Esophagus muscularis mucosa (tissue), 4 donors: ENCODE results near the gene LTB4R. TPM values are rescaled to one million over a fixed set of nuclear protein-coding genes. Genes with fewer than 3 reads are reported as not detected.

Source experiments
- DNase-seq: peaks from one replicate; pipeline ENCODE4 v3.0.0-alpha.2; 2017; ENCODE audit errors: extremely low spot score
- H3K27ac ChIP-seq, 4 donors: fragments of 200-600 bp; sonication (generic); replicated peaks in 1 of 4; 1 replicate in 3 of 4; 2 replicates in 1 of 4; pipeline ENCODE4 v1.5.1; 2016 to 2019; ENCODE audit warnings: mild to moderate bottlenecking in 1 of 4
- H3K27me3 ChIP-seq, 4 donors: fragments of 200-600 bp; sonication (generic); one replicate each; pipeline versions ENCODE4 v1.5.1 to v1.6.0; 2016 to 2019
- H3K36me3 ChIP-seq, 4 donors: fragments of 200-600 bp; sonication (generic); one replicate each; pipeline ENCODE4 v1.5.1; 2016 to 2019
- H3K4me1 ChIP-seq, 4 donors: fragments of 200-600 bp; sonication (generic); one replicate each; pipeline ENCODE4 v1.5.1; 2016 to 2019
- H3K4me3 ChIP-seq, 4 donors: fragments of 200-600 bp; sonication (generic); 1 replicate in 2 of 4; 2 replicates in 2 of 4; pipeline ENCODE4 v1.5.1; 2016 to 2019; ENCODE audit warnings: mild to moderate bottlenecking in 4 of 4, moderate library complexity in 1 of 4
- H3K9me3 ChIP-seq, 4 donors: fragments of 200-600 bp; sonication (generic); 1 replicate in 3 of 4; 2 replicates in 1 of 4; pipeline ENCODE4 v1.5.1; 2016 to 2019
- CTCF ChIP-seq, 3 experiments: fragments of 200-600 bp in 2 of 3; fragments of 450-650 bp in 1 of 3; sonication (generic) in 2 of 3; IDR thresholded peaks; one replicate each; pipeline ENCODE4 v1.5.1; 2017 to 2019; ENCODE audit warnings: antibody characterized with exemption in 3 of 3, mild to moderate bottlenecking in 2 of 3, moderate library complexity in 1 of 3
- EP300 ChIP-seq: sonication (generic); formaldehyde crosslinking; IDR thresholded peaks from one replicate; pipeline ENCODE4 v1.6.1; 2017; ENCODE audit warnings: antibody characterized with exemption
- POLR2A ChIP-seq: fragments of 450-650 bp; IDR thresholded peaks from one replicate; pipeline ENCODE4 v1.6.1; 2017; ENCODE audit warnings: antibody characterized with exemption, moderate library complexity, mild to moderate bottlenecking, low read depth
- POLR2AphosphoS5 ChIP-seq, 2 donors: sonication (generic); formaldehyde crosslinking; IDR thresholded peaks; one replicate each; pipeline ENCODE4 v1.6.1; 2017; ENCODE audit warnings: antibody characterized with exemption in 2 of 2
- WGBS: methylation state at CpG from one replicate; pipeline ENCODE4 v1.1.5; 2018; 5-methylcytosine and 5-hydroxymethylcytosine counted together
- intact Hi-C: fragments of 100-400 bp; cut with DNase I; formaldehyde crosslinking; loops from one replicate; pipeline ENCODE4 v1.15.1; 2023
- total RNA-seq, 4 donors: library from RNA; depleted of rRNA; stranded (reverse); fragments of >200 nt; gene quantifications; one replicate each; pipeline versions ENCODE4 v1.1.0 to v1.2.1, GENCODE V29; 2016

LTB4R gene
- total RNA-seq, 4 donors from 2014 or later = 0.42 to 6.0 (median 2.9) TPM

GRCh38 chr14:24289649-24290280 lies 21.5 kb upstream of the LTB4R start:
- Histone ChIP-seq H3K9me3 (no peaks in the 10 kb centered on the region), H3K36me3 (peaks cover 20 to 54% (median 38%) of the 10 kb centered on the region in 4 donors), H3K4me1 (no peaks in the 10 kb centered on the region), H3K27ac (no peak overlapping the region), H3K4me3 (no peak overlapping the region), H3K27me3 (no peaks in the 10 kb centered on the region)
- TF ChIP-seq POLR2A (no peak), CTCF (IDR thresholded peaks at IDR 0.05) (no peak), EP300 (no peak), POLR2AphosphoS5 (IDR thresholded peaks at IDR 0.05) (no peak)
- WGBS = 81% methylated on average over 6 of the region's 6 CpGs
- intact Hi-C loops = no loop called here
- DNase-seq = no peak

- TF ChIP-seq POLR2A (no peak), EP300 (no peak), CTCF (IDR thresholded peaks at IDR 0.05) (no peak), POLR2AphosphoS5 (IDR thresholded peaks at IDR 0.05) (no peak)
Observed at GRCh38 chr14:24290746-24291145, 20.6 kb upstream of the LTB4R start.

GRCh38 chr14:24291446-24292117 lies 19.7 kb upstream of the LTB4R start:
- Histone ChIP-seq H3K27me3 (no peaks in the 10 kb centered on the region), H3K4me1 (peaks cover 0 to 3% (median under 1%) of the 10 kb centered on the region in 4 donors), H3K4me3 (no peak overlapping the region), H3K36me3 (peaks cover 31 to 70% (median 54%) of the 10 kb centered on the region in 4 donors), H3K27ac (no peak overlapping the region), H3K9me3 (no peaks in the 10 kb centered on the region)
- no peak for DNase-seq
- WGBS = 95% methylated on average over 3 of the region's 3 CpGs
- intact Hi-C loops = no loop called here
- TF ChIP-seq CTCF (IDR thresholded peaks at IDR 0.05) (no peak), POLR2AphosphoS5 (IDR thresholded peaks at IDR 0.05) (no peak), EP300 (no peak), POLR2A (no peak)

More at GRCh38 chr14:24290746-24291145, 20.6 kb upstream of the LTB4R start:
- H3K36me3 ChIP-seq = peaks cover 27 to 61% (median 46%) of the 10 kb centered on the region in 4 donors
- H3K27me3 ChIP-seq = no peaks in the 10 kb centered on the region
- intact Hi-C loops = no loop called here
- WGBS = 76% methylated on average over 9 of the region's 9 CpGs
- H3K4me1 ChIP-seq = no peaks in the 10 kb centered on the region
- no peak overlapping the region for H3K27ac ChIP-seq
- H3K4me3 ChIP-seq = no peak overlapping the region
- no peaks in the 10 kb centered on the region for H3K9me3 ChIP-seq
- no peak for DNase-seq

- no peak overlapping the region for H3K4me3 ChIP-seq
- peaks cover 31 to 70% (median 54%) of the 10 kb centered on the region in 4 donors for H3K36me3 ChIP-seq
- H3K27me3 ChIP-seq = no peaks in the 10 kb centered on the region
- no peak overlapping the region for H3K27ac ChIP-seq
- 94% methylated on average over 11 of the region's 11 CpGs for WGBS
- intact Hi-C loops = no loop called here
- TF ChIP-seq POLR2A = no peak
- TF ChIP-seq CTCF (IDR thresholded peaks at IDR 0.05) = no peak
- TF ChIP-seq POLR2AphosphoS5 (IDR thresholded peaks at IDR 0.05) = no peak
- no peak for TF ChIP-seq EP300
- no peaks in the 10 kb centered on the region for H3K9me3 ChIP-seq
- no peak for DNase-seq
- H3K4me1 ChIP-seq = peaks cover 0 to 9% (median 4%) of the 10 kb centered on the region in 4 donors
Observed at GRCh38 chr14:24292118-24292807, 19.0 kb upstream of the LTB4R start.
